ENCODE results near the gene SLC22A2. TPM values are rescaled to one million over a fixed set of nuclear protein-coding genes. Genes with fewer than 3 reads are reported as not detected.

SLC22A2 gene
- polyA plus RNA-seq, 1 experiment: not detected

GRCh38 chr6:160180706-160181105 lies 77.9 kb downstream of the SLC22A2 start:
- Histone ChIP-seq H3K4me3 (ENCODE audit: low read depth, low read length) (no peak overlapping the region), H3K36me3 (ENCODE audit: control insufficient read depth, insufficient read depth, low read length) (no peaks in the 10 kb centered on the region), H3K27me3 (ENCODE audit: control insufficient read depth, insufficient read depth, low read length) (no peaks in the 10 kb centered on the region)
- DNase-seq (ENCODE audit: low read depth): no peak
- ChIA-PET CTCF (no interaction called here), POLR2A (no interaction called here)
- TF ChIP-seq, protein P1, sequence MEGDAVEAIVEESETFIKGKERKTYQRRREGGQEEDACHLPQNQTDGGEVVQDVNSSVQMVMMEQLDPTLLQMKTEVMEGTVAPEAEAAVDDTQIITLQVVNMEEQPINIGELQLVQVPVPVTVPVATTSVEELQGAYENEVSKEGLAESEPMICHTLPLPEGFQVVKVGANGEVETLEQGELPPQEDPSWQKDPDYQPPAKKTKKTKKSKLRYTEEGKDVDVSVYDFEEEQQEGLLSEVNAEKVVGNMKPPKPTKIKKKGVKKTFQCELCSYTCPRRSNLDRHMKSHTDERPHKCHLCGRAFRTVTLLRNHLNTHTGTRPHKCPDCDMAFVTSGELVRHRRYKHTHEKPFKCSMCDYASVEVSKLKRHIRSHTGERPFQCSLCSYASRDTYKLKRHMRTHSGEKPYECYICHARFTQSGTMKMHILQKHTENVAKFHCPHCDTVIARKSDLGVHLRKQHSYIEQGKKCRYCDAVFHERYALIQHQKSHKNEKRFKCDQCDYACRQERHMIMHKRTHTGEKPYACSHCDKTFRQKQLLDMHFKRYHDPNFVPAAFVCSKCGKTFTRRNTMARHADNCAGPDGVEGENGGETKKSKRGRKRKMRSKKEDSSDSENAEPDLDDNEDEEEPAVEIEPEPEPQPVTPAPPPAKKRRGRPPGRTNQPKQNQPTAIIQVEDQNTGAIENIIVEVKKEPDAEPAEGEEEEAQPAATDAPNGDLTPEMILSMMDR (IDR thresholded peaks at IDR 0.05; ENCODE audit: insufficient read depth, low read depth, low read length): no peak

GRCh38 chr6:160178271-160178670 lies 80.3 kb downstream of the SLC22A2 start:
- no peak overlapping the region for H3K4me3 ChIP-seq (ENCODE audit: low read depth, low read length)
- ChIA-PET POLR2A (no interaction called here), CTCF (no interaction called here)
- TF ChIP-seq, protein P1 (IDR thresholded peaks at IDR 0.05; ENCODE audit: insufficient read depth, low read depth, low read length): no peak
- no peaks in the 10 kb centered on the region for H3K36me3 ChIP-seq (ENCODE audit: control insufficient read depth, insufficient read depth, low read length)
- no peaks in the 10 kb centered on the region for H3K27me3 ChIP-seq (ENCODE audit: control insufficient read depth, insufficient read depth, low read length)
- DNase-seq (ENCODE audit: low read depth): no peak

GRCh38 chr6:160177220-160177619 lies 81.4 kb downstream of the SLC22A2 start:
- Histone ChIP-seq H3K4me3 (ENCODE audit: low read depth, low read length) (no peak overlapping the region), H3K36me3 (ENCODE audit: control insufficient read depth, insufficient read depth, low read length) (no peaks in the 10 kb centered on the region), H3K27me3 (ENCODE audit: control insufficient read depth, insufficient read depth, low read length) (no peaks in the 10 kb centered on the region)
- ChIA-PET CTCF (interaction anchor here (0.8 kb wide), 1 partner anchor 14 kb away, joined by 3 read pairs; no protein-coding TSS in a partner anchor), POLR2A (no interaction called here)
- TF ChIP-seq, protein P1 (IDR thresholded peaks at IDR 0.05; ENCODE audit: insufficient read depth, low read depth, low read length): no peak
- DNase-seq (ENCODE audit: low read depth): no peak

DNA sequence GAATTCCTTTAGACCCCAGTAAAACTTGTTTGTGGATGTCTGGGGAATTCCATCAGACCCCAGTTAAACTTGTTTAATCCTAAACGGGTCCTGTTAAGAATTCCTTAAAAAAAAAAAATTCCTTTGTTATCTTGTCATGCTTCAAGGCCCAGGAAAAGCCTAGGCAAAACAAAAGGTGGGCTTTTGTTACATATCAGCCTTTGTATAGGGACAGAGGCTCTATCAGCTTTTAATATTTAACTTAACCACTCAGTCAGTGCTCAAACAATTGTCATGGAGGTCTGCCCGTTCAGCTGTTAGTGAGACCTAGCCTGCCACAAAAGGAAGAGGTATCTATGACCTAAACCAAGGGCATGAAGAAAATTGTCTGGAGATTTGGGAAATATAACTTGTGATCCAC lies 83.9 kb downstream of the SLC22A2 start:
- DNase-seq (ENCODE audit: low read depth): no peak
- Histone ChIP-seq H3K36me3 (ENCODE audit: control insufficient read depth, insufficient read depth, low read length) (no peaks in the 10 kb centered on the region), H3K4me3 (ENCODE audit: low read depth, low read length) (no peak overlapping the region), H3K27me3 (ENCODE audit: control insufficient read depth, insufficient read depth, low read length) (no peaks in the 10 kb centered on the region)
- CTCF ChIA-PET: no interaction called here
- TF ChIP-seq, protein P1 (IDR thresholded peaks at IDR 0.05; ENCODE audit: insufficient read depth, low read depth, low read length): no peak
- POLR2A ChIA-PET: no interaction called here

GRCh38 chr6:160173806-160174527 lies 84.7 kb downstream of the SLC22A2 start:
- ChIA-PET POLR2A (no interaction called here), CTCF (no interaction called here)
- no peak for DNase-seq (ENCODE audit: low read depth)
- no peaks in the 10 kb centered on the region for H3K27me3 ChIP-seq (ENCODE audit: control insufficient read depth, insufficient read depth, low read length)
- no peak overlapping the region for H3K4me3 ChIP-seq (ENCODE audit: low read depth, low read length)
- H3K36me3 ChIP-seq (ENCODE audit: control insufficient read depth, insufficient read depth, low read length): no peaks in the 10 kb centered on the region
- TF ChIP-seq, protein P1 (IDR thresholded peaks at IDR 0.05; ENCODE audit: insufficient read depth, low read depth, low read length): no peak

Measured in BJ (cell line).